Vagina (tissue), 2 donors: Measurements from ENCODE around the gene SNX24. TPM values are rescaled to one million over a fixed set of nuclear protein-coding genes. Genes with fewer than 3 reads are reported as not detected.

Experiments used
- DNase-seq, 2 donors: peaks; one replicate each; pipeline ENCODE4 v3.0.0-alpha.2; 2017; ENCODE audit errors: extremely low spot score in 2 of 2
- H3K27ac ChIP-seq: fragments of 200-600 bp; sonication (generic); one replicate; pipeline ENCODE4 v1.5.1; 2019
- H3K27me3 ChIP-seq: fragments of 200-600 bp; sonication (generic); one replicate; pipeline ENCODE4 v1.5.1; 2019
- H3K36me3 ChIP-seq, 2 donors: fragments of 200-600 bp; sonication (generic); one replicate each; pipeline ENCODE4 v1.5.1; 2017 to 2019
- H3K4me1 ChIP-seq: fragments of 200-600 bp; sonication (generic); one replicate; pipeline ENCODE4 v1.5.1; 2019
- H3K4me3 ChIP-seq, 2 donors: fragments of 200-600 bp; sonication (generic); 1 replicate in 1 of 2; 2 replicates in 1 of 2; pipeline ENCODE4 v1.5.1; 2016 to 2019
- H3K9me3 ChIP-seq: fragments of 200-600 bp; sonication (generic); one replicate; pipeline ENCODE4 v1.5.1; 2019
- CTCF ChIP-seq, 3 experiments: fragments of 450-650 bp in 2 of 3; fragments of 200-600 bp in 1 of 3; sonication (generic) in 1 of 3; IDR thresholded peaks; one replicate each; pipeline ENCODE4 v1.5.1; 2017 to 2019; ENCODE audit warnings: antibody characterized with exemption in 3 of 3, mild to moderate bottlenecking in 2 of 3, moderate library complexity in 2 of 3
- POLR2A ChIP-seq, 2 donors: fragments of 450-650 bp; IDR thresholded peaks; one replicate each; pipeline ENCODE4 v1.6.1; 2017; ENCODE audit warnings: antibody characterized with exemption in 2 of 2, mild to moderate bottlenecking in 2 of 2, moderate library complexity in 2 of 2
- POLR2AphosphoS5 ChIP-seq, 2 donors: sonication (generic); formaldehyde crosslinking; IDR thresholded peaks; one replicate each; pipeline ENCODE4 v1.9.0; 2017; ENCODE audit warnings: antibody characterized with exemption in 2 of 2, mild to moderate bottlenecking in 2 of 2, low read depth in 1 of 2; ENCODE audit not compliant: insufficient read depth in 1 of 2
- intact Hi-C: fragments of 100-400 bp; cut with DNase I; formaldehyde crosslinking; loops from one replicate; pipeline ENCODE4 v1.15.1; 2023
- total RNA-seq: library from RNA; depleted of rRNA; stranded (reverse); fragments of >200 nt; gene quantifications from one replicate; pipeline ENCODE4 v1.2.3, GENCODE V29; 2016

The SNX24 gene
- total RNA-seq, 1 donor from 2014 or later, result 19.4 TPM

- no peak overlapping the region for H3K4me3 ChIP-seq
- no peaks in the 10 kb centered on the region for H3K27me3 ChIP-seq
- TF ChIP-seq POLR2AphosphoS5 (IDR thresholded peaks at IDR 0.05; ENCODE audit: insufficient read depth in 1 of 2, low read depth in 1 of 2) (no peak), CTCF (IDR thresholded peaks at IDR 0.05) (no peak), POLR2A (IDR thresholded peaks at IDR 0.05) (no peak)
- no peak overlapping the region for H3K27ac ChIP-seq
- intact Hi-C loops, result no loop called here
- H3K9me3 ChIP-seq, result no peaks in the 10 kb centered on the region
- H3K4me1 ChIP-seq, result no peaks in the 10 kb centered on the region
- H3K36me3 ChIP-seq, result no peaks in the 10 kb centered on the region
- no peak for DNase-seq
Observed at GRCh38 chr5:122895141-122895540, 49.7 kb downstream of the SNX24 start.

- H3K4me3 ChIP-seq, result no peak overlapping the region
- H3K4me1 ChIP-seq, result no peaks in the 10 kb centered on the region
- H3K9me3 ChIP-seq, result no peaks in the 10 kb centered on the region
- no peaks in the 10 kb centered on the region for H3K36me3 ChIP-seq
- TF ChIP-seq POLR2AphosphoS5 (IDR thresholded peaks at IDR 0.05; ENCODE audit: insufficient read depth in 1 of 2, low read depth in 1 of 2) (no peak), CTCF (IDR thresholded peaks at IDR 0.05) (peak in 1 of 3 experiments; percentile 17)
- H3K27ac ChIP-seq, result no peak overlapping the region
- DNase-seq, result no peak
- H3K27me3 ChIP-seq, result no peaks in the 10 kb centered on the region
- intact Hi-C loops, result no loop called here
Observed at GRCh38 chr5:122896598-122897282, 51.3 kb downstream of the SNX24 start.

GRCh38 chr5:122897283-122897602, 51.8 kb downstream of the SNX24 start:
- TF ChIP-seq CTCF (IDR thresholded peaks at IDR 0.05) (no peak), POLR2A (IDR thresholded peaks at IDR 0.05) (no peak), POLR2AphosphoS5 (IDR thresholded peaks at IDR 0.05; ENCODE audit: insufficient read depth in 1 of 2, low read depth in 1 of 2) (no peak)
- Histone ChIP-seq H3K27ac (no peak overlapping the region), H3K27me3 (no peaks in the 10 kb centered on the region), H3K4me1 (no peaks in the 10 kb centered on the region), H3K36me3 (no peaks in the 10 kb centered on the region), H3K9me3 (no peaks in the 10 kb centered on the region), H3K4me3 (no peak overlapping the region)
- no peak for DNase-seq
- intact Hi-C loops, result no loop called here

GRCh38 chr5:122901346-122901745, 55.9 kb downstream of the SNX24 start:
- Histone ChIP-seq H3K27me3 (no peaks in the 10 kb centered on the region), H3K9me3 (no peaks in the 10 kb centered on the region), H3K27ac (no peak overlapping the region), H3K4me3 (no peak overlapping the region), H3K4me1 (no peaks in the 10 kb centered on the region), H3K36me3 (no peaks in the 10 kb centered on the region)
- intact Hi-C loops, result no loop called here
- no peak for DNase-seq
- no peak for TF ChIP-seq POLR2AphosphoS5 (IDR thresholded peaks at IDR 0.05; ENCODE audit: insufficient read depth in 1 of 2, low read depth in 1 of 2)

GRCh38 chr5:122902263-122902662, 56.9 kb downstream of the SNX24 start:
- Histone ChIP-seq H3K9me3 (no peaks in the 10 kb centered on the region), H3K4me1 (peaks cover 5% of the 10 kb centered on the region), H3K36me3 (no peaks in the 10 kb centered on the region), H3K4me3 (no peak overlapping the region), H3K27ac (no peak overlapping the region), H3K27me3 (no peaks in the 10 kb centered on the region)
- no peak for DNase-seq
- TF ChIP-seq CTCF (IDR thresholded peaks at IDR 0.05) (no peak), POLR2A (IDR thresholded peaks at IDR 0.05) (no peak), POLR2AphosphoS5 (IDR thresholded peaks at IDR 0.05; ENCODE audit: insufficient read depth in 1 of 2, low read depth in 1 of 2) (no peak)
- intact Hi-C loops, result no loop called here
